DOHH2 (cell line): ENCODE data around the gene UBE3A.

Experiments
- CTCF ChIP-seq: fragments of 200-600 bp; sonication (generic); IDR thresholded peaks from one replicate; pipeline ENCODE4 v1.5.1; 2014; ENCODE audit warnings: antibody characterized with exemption, mild to moderate bottlenecking, low read depth, low read length; ENCODE audit not compliant: poor library complexity, severe bottlenecking
- EZH2phosphoT487 ChIP-seq: fragments of 200-600 bp; sonication (generic); IDR thresholded peaks from 2 replicates; pipeline ENCODE4 v1.6.1; 2017; ENCODE audit warnings: borderline replicate concordance, mild to moderate bottlenecking, antibody characterized with exemption, low read length, moderate library complexity, mixed read lengths

- TF ChIP-seq CTCF (no peak), EZH2phosphoT487 (no peak)
Measured at GRCh38 chr15:25474251-25474650, 35.4 kb upstream of the UBE3A start.
